ENCODE data around the gene INPP4B.

GRCh38 chr4:142701017-142701416 is 145.1 kb downstream of the INPP4B start:
- TF ChIP-seq CTCF (IDR thresholded peaks at IDR 0.05) (no peak), POLR2A (IDR thresholded peaks at IDR 0.05) (no peak)

Measured in uterus (tissue), 2 donors.